HEK293T (cell line): ENCODE results near the gene ATP6V1A.

ENCODE experiments used
- CTCF ChIA-PET: fragments of 350-600 bp; formaldehyde crosslinking; extraction: SDS; loops from one replicate; lab custom pipeline; 2021; ENCODE audit warnings: antibody characterized with exemption, inconsistent platforms; lab: Yijun Ruan, JAX
- POLR2A ChIA-PET: fragments of 350-600 bp; formaldehyde crosslinking; extraction: SDS; loops from one replicate; lab custom pipeline; 2020; ENCODE audit warnings: antibody characterized with exemption, inconsistent platforms; lab: Yijun Ruan, JAX
- DNase-seq: peaks from one replicate; pipeline ENCODE4 v3.0.0; 2012; ENCODE audit warnings: mixed read lengths; ENCODE audit errors: extremely low spot score
- ARNT ChIP-seq: fragments of 450-650 bp; IDR thresholded peaks from 2 replicates; pipeline ENCODE4 v1.6.1; 2017; ENCODE audit warnings: mild to moderate bottlenecking
- BHLHE40 ChIP-seq: fragments of 450-650 bp; IDR thresholded peaks from 2 replicates; pipeline ENCODE4 v1.6.1; 2016; ENCODE audit warnings: mild to moderate bottlenecking, moderate library complexity, borderline replicate concordance
- CTBP1 ChIP-seq: fragments of 450-650 bp; IDR thresholded peaks from 2 replicates; pipeline ENCODE4 v1.6.1; 2016; ENCODE audit warnings: borderline replicate concordance
- ELF4 ChIP-seq: fragments of 450-650 bp; IDR thresholded peaks from 2 replicates; pipeline ENCODE4 v1.6.1; 2017; ENCODE audit warnings: antibody characterized with exemption
- FOXA1 ChIP-seq: fragments of 450-650 bp; IDR thresholded peaks from 2 replicates; pipeline ENCODE4 v1.6.1; 2016; ENCODE audit warnings: mild to moderate bottlenecking
- FOXK2 ChIP-seq: fragments of 450-650 bp; IDR thresholded peaks from 2 replicates; pipeline ENCODE4 v1.6.1; 2016; ENCODE audit warnings: mild to moderate bottlenecking
- FOXM1 ChIP-seq: fragments of 450-650 bp; IDR thresholded peaks from 2 replicates; pipeline ENCODE4 v1.6.1; 2017; ENCODE audit warnings: mild to moderate bottlenecking, borderline replicate concordance
- HDGF ChIP-seq: fragments of 450-650 bp; IDR thresholded peaks from 2 replicates; pipeline ENCODE4 v1.6.1; 2017; ENCODE audit warnings: antibody characterized with exemption, borderline replicate concordance
- L3MBTL2 ChIP-seq: fragments of 450-650 bp; conservative IDR thresholded peaks from 2 replicates; pipeline ENCODE4 v1.6.1; 2016; ENCODE audit warnings: mild to moderate bottlenecking
- LEF1 ChIP-seq: fragments of 450-650 bp; IDR thresholded peaks from 2 replicates; pipeline ENCODE4 v1.6.1; 2017; ENCODE audit warnings: mild to moderate bottlenecking, borderline replicate concordance
- NFRKB ChIP-seq: fragments of 450-650 bp; IDR thresholded peaks from 2 replicates; pipeline ENCODE4 v1.6.1; 2016; ENCODE audit warnings: mild to moderate bottlenecking, moderate library complexity
- SP1 ChIP-seq: fragments of 450-650 bp; IDR thresholded peaks from 2 replicates; pipeline ENCODE4 v1.6.1; 2017
- SUZ12 ChIP-seq: fragments of 450-650 bp; IDR thresholded peaks from 2 replicates; pipeline ENCODE4 v1.6.1; 2016; ENCODE audit warnings: mild to moderate bottlenecking
- TARDBP ChIP-seq: fragments of 450-650 bp; IDR thresholded peaks from 2 replicates; pipeline ENCODE4 v1.6.1; 2016
- ZNF384 ChIP-seq: fragments of 450-650 bp; IDR thresholded peaks from 2 replicates; pipeline ENCODE4 v1.6.1; 2016
- TF ChIP-seq, protein P1 (sequence below): fragments of 450-650 bp; IDR thresholded peaks from 2 replicates; pipeline ENCODE4 v1.6.1; 2016

ATP6V1A gene

DNA sequence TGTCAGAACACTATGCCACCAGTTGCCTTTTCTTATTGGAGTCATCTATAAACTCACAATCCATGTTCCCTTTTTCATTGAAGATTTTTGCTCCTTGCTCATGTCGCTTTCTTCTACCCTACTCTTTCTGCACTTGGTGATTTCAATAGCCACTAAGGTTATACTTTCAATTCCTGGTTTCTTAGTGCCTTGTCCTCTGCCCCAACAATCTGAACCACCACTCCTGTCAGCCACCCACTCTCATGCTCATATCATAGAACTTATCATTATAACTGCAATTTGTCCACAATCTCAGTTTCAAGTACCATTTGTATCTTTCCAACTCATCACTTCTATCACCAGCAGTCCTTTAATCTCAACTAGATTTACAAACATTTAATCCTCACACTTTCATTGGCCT, 81.8 kb downstream of the ATP6V1A start:
- CTCF ChIA-PET: interaction anchor here (0.9 kb wide), 1 partner anchor 10 kb away, joined by 4 read pairs; the partner anchor contains the start of gene GRAMD1C
- POLR2A ChIA-PET: no interaction called here
- TF ChIP-seq FOXM1: no peak
- no peak for TF ChIP-seq ARNT
- no peak for TF ChIP-seq SP1
- no peak for TF ChIP-seq ZNF384
- TF ChIP-seq FOXK2: no peak
- TF ChIP-seq TARDBP: no peak
- no peak for TF ChIP-seq ELF4
- no peak for TF ChIP-seq BHLHE40
- no peak for TF ChIP-seq L3MBTL2
- no peak for TF ChIP-seq HDGF
- TF ChIP-seq CTBP1: no peak
- TF ChIP-seq LEF1: no peak
- TF ChIP-seq FOXA1: no peak
- TF ChIP-seq, protein P1, sequence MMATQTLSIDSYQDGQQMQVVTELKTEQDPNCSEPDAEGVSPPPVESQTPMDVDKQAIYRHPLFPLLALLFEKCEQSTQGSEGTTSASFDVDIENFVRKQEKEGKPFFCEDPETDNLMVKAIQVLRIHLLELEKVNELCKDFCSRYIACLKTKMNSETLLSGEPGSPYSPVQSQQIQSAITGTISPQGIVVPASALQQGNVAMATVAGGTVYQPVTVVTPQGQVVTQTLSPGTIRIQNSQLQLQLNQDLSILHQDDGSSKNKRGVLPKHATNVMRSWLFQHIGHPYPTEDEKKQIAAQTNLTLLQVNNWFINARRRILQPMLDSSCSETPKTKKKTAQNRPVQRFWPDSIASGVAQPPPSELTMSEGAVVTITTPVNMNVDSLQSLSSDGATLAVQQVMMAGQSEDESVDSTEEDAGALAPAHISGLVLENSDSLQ: no peak
- no peak for TF ChIP-seq SUZ12
- TF ChIP-seq NFRKB: no peak
- DNase-seq: no peak

DNA sequence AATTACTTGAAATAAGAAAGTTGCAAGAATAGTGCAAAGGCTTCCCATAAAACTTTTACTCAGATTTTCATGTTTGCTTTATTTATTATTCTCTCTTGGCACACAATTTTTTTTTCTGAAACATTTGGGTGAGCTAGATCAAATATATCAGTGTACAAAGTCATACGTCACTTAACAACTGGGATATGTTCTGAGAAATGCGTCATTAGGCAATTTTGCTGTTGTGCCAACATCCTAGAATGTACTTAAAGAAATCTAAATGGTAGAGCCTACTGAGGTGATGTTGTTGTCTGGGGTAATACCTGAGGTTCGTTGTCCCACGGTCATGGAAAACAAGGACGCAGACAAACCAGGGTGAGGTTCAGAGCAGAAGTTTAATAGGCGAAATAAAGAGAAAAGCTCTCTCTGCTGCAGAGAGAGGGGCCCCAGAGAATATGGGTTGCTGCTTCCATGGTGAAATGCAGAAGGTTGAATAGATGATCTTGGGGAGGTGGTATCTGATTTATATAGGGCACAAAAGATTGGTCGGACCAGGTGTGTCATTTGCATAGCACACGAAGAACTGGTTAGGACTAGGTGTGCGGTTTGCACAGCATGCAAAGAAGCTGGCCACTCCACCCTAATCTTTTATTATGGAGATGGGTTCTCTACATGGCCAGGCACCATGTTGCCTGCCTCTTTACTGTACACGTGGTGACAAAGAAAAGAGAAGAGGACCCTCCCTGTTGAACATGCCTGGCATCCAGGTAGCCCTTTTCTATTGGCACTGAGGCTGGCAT, 82.9 kb downstream of the ATP6V1A start:
- no peak for DNase-seq
- TF ChIP-seq NFRKB: no peak
- TF ChIP-seq FOXA1: no peak
- TF ChIP-seq BHLHE40: no peak
- no peak for TF ChIP-seq ZNF384
- no peak for TF ChIP-seq SP1
- no peak for TF ChIP-seq SUZ12
- TF ChIP-seq FOXM1: no peak
- TF ChIP-seq ARNT: no peak
- TF ChIP-seq ELF4: no peak
- TF ChIP-seq CTBP1: no peak
- no peak for TF ChIP-seq HDGF
- no peak for TF ChIP-seq TARDBP
- no peak for TF ChIP-seq L3MBTL2
- TF ChIP-seq LEF1: no peak
- TF ChIP-seq, protein P1: no peak
- TF ChIP-seq FOXK2: no peak
- CTCF ChIA-PET: no interaction called here
- POLR2A ChIA-PET: no interaction called here

DNA sequence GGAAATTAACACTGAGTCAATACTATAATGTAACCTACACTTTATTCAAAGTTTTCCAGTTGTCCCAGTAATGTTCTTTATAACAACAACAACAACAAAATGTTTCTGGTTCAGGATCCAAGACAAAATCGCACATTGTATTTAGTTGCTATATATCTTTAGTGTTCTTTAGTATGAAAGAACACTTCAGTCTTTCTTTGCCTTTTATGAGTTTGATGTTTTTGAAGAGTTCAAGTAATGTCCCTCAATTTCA, 84.2 kb downstream of the ATP6V1A start:
- ChIA-PET CTCF (no interaction called here), POLR2A (no interaction called here)
- no peak for TF ChIP-seq FOXA1
- no peak for TF ChIP-seq TARDBP
- no peak for TF ChIP-seq ELF4
- TF ChIP-seq HDGF: no peak
- no peak for TF ChIP-seq LEF1
- TF ChIP-seq, protein P1: no peak
- DNase-seq: no peak

DNA sequence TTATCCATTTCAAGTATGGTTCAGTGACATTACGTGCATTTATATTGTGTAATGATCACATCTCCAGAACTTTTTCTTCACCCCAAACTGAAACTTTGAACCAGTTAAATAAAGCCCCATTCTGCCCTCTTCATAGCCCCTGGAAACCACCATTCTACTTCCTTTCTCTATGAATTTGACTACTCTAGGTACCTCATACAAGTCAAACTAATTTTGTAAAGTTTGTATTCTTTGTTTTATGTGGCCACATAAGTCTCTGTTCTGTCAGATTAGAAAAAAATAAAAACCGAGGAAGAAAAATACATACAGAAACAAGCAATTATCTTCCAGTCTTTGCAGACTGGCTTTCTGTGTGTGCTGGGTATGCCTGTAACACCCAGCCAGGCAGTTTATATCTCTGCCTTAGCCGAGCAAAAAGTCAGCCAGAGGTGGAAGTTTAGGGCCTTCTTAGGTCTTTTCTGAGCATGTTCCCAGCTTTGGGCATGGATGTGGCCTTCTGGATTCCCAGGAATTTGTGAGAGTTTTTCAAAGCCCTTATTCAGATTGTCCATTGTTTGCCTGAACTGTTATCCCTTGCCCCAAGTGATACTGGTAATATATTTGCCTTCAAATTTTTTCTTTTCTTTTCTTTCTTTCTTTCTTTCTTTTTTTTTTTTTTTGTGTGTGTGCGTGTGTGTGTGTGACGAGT, 85.8 kb downstream of the ATP6V1A start:
- TF ChIP-seq SP1 (no peak), FOXA1 (no peak), FOXM1 (no peak), ZNF384 (no peak), FOXK2 (no peak), ARNT (no peak), SUZ12 (no peak), TARDBP (no peak)
- DNase-seq: no peak
- CTCF ChIA-PET: no interaction called here
- POLR2A ChIA-PET: no interaction called here

DNA sequence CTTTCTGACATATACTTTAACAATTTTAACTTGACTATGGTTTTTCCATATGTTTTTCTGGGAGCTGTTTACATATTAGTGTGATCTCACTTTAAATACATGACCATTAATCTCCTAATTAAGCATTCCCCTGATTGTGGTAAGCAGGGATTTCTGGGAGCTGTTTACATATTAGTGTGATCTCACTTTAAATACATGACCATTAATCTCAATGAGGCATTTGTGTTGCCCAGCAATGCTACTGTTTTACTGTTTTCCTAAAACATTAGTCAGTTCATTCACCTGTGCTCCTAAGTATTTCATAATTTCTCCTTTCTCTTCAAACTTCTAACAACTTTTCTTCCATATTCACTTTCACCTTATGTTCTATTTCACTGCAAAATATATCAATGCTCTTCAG, 88.1 kb downstream of the ATP6V1A start:
- POLR2A ChIA-PET: no interaction called here
- CTCF ChIA-PET: no interaction called here
- TF ChIP-seq FOXA1 (no peak), NFRKB (no peak), BHLHE40 (no peak), ELF4 (no peak), TARDBP (no peak), ZNF384 (no peak)
- TF ChIP-seq, protein P1: no peak
- DNase-seq: no peak
